HG02885 (cell line): ENCODE data around the gene AMELY.
"Not testable (repeated sequence)": the region's sequence is repeated elsewhere in the genome, so short reads cannot be mapped to it uniquely, and the experiment has no call there.

Experiments used
- ATAC-seq: cut with Tn5 transposase; IDR thresholded peaks from one replicate; pipeline ENCODE4 v1.9.1; 2021; ENCODE audit warnings: mild to moderate bottlenecking; ENCODE audit not compliant: unreplicated experiment, poor library complexity

AMELY gene, protein sequence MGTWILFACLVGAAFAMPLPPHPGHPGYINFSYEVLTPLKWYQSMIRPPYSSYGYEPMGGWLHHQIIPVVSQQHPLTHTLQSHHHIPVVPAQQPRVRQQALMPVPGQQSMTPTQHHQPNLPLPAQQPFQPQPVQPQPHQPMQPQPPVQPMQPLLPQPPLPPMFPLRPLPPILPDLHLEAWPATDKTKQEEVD

DNA sequence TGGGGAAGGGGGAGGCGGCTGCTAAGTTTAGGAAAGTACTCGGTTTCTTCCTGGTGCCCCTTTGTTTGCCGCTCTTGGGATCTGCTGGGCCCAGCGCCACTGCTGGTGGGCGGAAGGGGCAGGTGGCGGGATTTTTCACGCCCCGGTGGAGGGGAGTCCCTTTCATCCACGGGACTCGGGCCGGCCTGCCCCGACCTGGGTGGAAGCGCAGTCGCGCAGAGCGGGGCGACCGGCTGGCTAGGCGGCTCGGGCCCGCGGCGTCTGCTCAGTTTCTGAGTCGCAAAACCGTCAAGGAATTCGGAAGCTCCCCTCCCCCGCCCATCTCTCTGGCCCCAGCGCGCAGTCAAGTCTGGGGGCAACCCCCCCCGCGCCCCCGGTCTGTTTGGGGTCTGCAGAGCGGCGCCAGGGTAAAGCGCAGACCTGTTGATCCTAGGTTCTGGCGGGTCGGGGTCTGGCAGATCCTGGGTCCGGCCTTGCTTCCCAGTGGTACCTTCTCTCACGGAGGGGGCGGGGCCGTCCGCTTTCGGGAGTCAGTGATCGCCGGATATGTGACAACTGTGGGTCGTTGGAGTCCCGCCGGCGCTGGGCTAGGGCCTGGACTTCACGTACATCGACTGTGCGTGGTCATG, at the start of gene AMELY:
AMELY (minus strand) TSS at position 500 of the 629 bp plus-strand sequence. CDS start 39,144 bp downstream, outside the sequence.
- no peak for ATAC-seq

DNA sequence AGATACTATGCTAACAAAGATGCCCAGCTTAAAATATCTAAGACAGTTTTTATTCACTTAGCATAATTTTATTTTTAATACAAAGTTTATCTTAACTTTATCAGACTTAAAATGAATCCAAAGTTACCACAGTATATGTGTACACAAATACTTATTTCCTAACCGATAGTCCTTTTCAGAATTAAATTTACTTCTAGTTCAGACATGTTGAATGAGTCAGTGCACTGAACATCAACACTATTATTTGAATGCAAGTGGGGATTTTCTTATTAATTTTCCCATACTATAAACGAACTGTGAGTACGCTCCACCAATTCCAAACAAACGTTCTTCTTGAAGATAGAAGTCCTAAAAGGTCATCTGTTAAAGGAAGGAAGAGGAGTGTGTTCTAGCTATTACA, 38.4 kb upstream of the AMELY start:
- no peak for ATAC-seq

DNA sequence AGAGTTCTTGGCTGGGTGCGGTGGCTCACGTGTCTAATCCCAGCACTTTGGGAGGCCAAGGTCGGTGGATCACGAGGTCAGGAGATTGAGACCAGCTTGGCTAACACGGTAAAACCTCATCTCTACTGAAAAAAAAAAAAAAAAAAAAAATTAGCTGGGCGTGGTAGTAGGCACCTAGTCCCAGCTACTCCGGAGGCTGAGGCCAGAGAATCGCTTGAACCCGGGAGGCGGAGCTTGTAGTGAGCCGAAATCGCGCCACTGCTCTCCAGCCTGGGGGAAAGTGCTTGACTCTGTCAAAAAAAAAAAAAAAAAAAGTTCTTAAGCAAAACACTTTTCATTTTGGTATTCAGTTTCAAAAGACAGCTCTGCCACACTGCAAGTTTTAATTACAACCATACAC, 36.8 kb upstream of the AMELY start:
- no peak for ATAC-seq

DNA sequence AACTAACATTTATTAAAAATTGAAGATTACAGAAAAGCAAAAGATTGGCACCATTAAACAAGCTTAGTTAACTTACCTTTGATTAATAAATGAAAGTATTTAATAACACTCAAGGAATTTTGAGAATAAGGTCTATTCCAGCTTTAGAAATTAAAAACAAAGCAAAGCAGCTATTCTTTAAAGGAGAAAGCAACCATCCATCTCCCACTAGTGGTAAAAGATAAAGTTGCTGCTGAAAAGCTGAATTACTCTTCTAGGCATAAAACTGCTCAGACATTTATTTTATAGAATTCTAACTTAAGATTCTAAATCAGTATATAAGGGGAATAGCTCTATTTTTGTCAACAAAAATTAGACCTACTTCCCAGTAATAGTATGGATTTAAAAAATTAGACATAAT, 36.1 kb upstream of the AMELY start:
- no peak for ATAC-seq

DNA sequence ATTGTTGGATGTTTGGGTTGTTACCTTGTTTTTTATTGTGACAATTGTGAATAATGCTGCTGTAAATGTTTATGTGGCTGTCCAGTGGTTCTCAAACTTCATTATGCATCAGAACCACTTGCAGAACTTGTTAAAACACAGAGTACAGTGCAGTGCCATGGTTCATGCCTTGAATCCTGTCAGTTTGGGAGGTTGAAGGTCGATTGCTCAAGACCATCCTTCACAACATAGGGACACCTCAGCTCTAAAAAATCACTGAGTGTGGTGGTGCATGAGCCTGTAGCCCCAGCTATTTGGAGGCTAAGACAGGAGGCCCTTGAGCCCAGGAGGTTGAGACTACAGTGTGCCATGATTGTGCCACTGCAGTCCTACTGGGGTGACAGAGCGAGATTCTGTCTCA, 23.9 kb upstream of the AMELY start:
- ATAC-seq = no peak

DNA sequence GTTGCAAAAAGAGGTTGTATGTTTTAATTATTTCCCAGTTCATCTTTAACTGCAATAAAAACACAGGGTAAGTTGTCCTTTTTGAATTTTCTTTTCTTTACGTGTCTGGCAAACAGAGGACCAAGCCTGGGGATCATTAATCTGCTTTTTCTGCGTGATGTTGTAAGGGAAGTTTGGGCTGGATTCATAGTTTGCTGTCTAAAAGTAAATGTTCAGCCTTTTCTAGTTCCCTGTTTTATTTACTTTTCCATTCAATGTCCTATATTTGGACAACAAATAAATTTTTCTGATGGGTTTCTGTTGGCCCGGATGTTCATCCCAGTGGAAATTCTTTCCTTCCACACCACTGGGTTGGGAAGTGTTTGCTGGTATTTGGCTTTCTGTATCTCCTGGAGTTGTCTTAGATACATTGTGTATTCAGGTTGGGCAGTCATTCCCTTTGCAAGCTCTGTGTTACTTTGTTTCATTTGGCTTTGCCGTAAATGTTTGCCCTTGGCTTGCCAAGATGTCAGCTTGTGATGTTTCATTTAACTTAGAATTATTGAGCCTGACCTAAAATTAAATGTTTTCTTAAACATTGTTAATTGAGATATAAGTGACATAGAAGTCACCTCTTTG, 20.3 kb upstream of the AMELY start:
- no peak for ATAC-seq

DNA sequence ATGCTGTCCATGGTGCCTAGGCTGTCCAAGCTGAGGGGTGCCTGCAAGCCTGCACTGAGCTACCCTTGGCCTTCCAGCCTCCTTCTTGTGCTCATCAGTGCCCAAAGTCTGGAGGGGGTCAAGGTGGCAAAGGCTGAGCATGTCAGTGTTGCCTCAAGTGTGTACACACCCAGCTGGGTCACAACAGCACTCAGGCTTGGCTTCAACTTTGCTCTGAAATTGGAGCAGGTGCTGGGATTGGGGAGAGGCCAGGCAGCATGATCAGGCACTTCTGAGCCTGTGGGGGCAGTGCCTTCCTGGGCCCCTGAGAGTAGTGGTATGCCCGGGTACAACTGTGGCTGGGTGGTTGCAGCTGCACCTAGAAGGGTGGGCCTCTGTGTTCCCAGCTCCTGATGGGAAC, 17.7 kb upstream of the AMELY start:
- ATAC-seq = no peak

DNA sequence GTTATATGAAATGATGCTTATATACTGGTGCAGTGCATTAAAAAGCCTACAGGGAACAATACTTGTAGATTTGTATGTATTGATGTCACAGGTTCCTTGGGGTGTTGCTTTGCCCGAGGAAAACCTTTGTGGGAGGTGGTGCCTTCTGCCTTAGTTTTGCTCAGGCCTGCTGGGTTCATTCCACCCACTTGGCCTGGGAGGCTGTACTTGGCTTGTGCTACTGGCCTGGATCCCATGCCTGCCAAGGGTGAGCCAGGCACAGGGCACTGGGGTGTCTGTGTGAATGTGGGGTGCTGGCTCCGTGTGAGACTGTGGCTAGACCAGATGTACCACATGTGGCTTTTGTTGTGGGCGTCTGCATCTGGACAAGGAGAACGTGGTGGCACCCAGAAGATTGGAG, 16.7 kb upstream of the AMELY start:
- ATAC-seq = no peak

DNA sequence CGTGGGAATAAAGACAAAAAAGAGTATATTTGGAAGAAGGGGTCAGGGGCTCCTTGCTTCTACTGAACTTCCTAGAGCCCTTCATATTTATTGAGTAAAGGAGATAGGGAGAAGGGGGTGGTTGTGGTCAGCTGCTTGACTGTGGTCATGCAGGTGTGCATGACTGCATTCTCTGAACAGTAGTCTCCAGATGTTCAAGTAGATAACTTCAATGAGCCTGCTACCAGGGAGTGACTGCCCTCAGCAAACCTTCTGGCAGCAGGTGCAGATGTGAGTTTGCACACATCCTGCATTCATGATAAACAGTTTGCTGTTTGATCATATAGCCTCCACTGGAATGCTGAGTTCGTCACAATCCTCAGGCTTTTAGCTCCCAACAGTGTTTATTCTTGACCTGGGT, 9.5 kb upstream of the AMELY start:
- ATAC-seq = no peak

DNA sequence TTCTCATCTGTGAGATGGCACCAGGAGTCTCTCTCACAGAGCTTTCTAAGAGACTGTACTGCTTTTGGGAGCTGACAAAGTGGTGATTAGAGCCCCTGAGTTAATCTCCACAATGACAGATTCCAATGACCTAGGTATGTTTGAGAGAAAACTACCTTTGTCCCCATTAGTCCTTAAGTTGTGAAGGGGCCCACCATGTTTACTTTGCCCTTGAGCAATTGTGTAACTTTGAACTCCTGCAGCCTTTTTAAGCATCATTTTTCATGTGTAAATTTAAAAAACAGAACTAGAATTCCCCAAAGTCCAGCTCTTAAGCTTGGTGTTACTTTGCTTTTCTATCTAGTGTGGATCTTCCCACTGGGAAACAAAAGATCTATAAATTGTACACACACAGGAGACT, 1.8 kb upstream of the AMELY start:
- no peak for ATAC-seq

DNA sequence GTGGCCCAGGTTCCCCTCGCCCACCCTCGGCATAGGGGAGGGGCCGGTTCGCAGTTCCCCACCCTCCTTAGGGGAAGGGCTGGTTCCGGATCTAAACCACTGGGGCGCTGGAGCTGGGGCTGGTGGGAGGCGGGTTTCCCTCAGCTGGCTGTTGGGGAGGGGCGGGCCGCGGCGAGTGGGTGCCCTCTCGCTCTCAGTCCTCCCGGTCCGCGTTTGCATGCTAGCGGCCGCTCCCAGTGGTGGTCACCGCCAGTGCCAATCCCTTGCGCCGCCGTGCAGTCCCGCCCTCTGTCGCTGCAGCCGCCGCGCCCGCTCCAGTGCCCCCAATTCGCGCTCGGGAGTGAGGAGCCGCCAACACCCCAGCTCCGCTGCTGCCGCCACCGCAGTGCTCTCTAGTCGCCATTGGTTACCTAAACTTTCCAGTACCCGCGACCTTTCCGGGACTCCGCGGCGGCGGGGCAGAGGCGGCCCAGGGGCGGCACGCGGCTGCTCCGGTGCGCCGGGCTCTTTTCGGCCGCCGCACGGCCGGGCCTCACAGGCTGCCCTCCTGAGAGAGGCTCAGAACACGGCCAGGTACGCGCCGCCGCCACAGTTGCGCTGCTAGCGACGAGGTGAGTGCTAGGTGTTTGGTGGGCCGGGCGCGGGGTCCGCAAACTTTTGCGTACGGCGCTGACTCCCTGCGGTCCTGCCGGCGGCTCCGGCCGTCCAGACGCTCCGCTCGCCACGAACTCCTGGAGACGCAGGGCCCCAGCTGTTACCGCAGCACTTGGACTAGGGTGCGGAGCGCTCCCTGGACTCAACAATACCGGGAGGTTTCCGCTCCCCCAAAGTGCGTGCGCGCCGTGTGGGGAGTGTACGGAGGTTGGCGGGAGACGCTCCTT, 940 bp downstream of the AMELY start, which contains the start of gene TBL1Y:
TBL1Y (plus strand) TSS at position 326 of the 881 bp plus-strand sequence. CDS start 114,388 bp downstream, outside the sequence.
- no peak for ATAC-seq

DNA sequence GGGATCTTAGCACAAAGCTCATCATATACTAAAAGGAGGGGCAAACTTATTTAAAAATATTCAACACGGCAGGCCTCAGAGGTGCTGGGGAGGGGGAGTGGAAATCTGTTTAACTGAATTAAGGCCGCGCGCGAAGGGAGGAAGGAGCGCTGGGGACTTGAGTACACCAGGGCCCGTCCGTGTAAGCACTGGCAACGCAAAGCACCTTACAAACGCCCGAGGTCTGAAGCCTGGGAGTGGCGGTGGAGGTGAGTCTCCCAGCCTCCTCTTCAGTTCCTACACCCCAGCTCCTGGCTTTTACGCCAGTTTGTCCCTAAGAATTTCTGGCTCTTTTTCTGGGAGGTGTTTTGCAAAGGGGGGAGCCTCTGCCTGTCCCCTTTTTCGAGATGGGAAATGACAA, 1.7 kb downstream of the AMELY start:
- no peak for ATAC-seq

DNA sequence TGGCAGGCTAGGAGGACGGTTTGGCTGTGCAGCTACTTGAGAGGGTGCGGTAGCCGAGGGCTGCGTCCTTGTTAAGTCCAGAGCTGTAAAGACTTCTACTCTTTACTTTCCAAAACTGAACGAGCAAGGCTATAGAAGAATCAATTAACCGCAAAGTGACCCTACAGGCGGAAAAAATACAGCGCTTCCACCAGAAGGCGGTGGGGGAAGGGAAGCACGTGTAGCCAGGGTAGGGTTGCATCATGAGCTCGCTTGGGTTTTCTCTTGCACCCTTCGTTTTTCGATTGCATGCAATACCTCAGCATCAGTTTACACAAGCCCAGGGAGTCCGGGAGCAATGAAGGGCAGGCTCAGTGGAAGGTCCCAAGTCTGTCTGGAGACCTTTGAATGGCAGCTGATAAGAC, 2.4 kb downstream of the AMELY start:
- ATAC-seq = no peak

DNA sequence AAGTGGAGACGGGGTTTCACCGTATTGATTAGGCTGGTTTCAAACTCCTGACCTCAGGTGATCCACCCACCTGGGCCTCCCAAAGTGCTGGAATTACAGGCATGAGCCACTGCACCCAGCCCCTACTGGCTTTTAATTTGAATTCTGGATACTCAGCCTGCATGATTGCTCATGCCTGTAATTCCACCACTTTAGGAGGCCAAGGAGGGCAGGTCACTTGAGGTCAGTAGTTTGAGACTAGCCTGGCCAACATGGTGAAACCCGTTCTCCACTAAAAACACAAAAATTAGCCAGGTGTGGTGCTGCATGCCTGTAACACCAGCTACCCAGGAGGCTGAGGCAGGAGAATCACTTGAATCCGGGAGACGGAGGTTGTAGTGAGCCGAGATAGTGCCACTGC, 3.5 kb downstream of the AMELY start:
- ATAC-seq = not testable (repeated sequence)

DNA sequence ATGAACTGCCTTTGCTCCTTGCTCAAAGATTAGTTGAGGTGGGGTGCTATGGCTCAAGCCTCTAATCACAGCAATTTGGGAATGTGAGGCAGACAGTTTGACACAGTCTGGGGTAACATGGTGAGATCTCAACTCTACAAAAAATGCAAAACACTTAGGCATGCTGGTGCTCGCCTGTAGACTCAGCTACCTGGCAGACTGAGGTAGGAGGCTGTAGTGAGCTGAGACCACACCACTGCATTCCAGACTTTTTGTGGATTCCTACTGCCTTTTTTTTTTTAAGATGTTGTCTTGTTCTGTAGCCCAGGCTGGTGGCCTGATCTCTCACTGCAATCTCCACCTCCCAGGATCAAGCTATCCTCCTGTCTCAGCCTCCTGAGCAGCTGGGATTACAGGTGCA, 4.0 kb downstream of the AMELY start:
- ATAC-seq = no peak

DNA sequence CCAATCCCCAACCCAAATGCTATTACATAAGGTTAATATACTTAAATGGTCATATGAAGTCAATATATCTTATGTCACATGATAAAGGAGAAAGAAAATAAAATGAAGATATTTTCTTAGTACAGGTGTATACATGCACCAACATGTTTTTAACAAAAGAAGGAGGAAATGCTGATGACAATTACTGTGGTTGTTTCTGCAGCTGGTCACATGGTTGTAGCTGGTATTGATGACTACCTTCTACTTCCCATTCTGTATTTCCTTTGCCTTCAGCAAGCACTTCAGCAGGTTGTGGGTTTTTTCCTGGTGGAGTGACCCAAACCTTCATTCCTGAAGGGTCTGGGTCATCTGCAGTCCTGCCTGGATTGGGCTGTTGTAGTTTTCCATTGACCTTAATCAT, 9.4 kb downstream of the AMELY start:
- not testable (repeated sequence) for ATAC-seq

DNA sequence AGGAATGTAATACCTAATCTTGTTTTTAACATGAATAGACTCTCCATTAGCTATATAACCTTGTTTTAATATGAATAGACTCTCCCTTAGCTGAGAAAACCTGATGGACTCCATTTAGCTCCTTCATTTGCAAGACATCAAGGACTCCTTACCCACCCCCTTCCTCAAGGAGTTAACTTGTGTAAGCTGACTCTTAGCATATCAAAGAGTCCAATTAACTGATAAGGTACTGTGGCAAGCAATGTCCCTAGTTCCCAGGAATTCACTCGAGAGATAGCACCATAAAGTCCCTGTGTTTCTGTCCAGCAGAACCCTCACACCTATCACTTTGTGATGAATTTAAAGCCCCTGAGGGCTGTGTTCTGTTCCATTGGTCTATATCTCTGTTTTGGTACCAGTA, 16.3 kb downstream of the AMELY start:
- ATAC-seq = no peak

DNA sequence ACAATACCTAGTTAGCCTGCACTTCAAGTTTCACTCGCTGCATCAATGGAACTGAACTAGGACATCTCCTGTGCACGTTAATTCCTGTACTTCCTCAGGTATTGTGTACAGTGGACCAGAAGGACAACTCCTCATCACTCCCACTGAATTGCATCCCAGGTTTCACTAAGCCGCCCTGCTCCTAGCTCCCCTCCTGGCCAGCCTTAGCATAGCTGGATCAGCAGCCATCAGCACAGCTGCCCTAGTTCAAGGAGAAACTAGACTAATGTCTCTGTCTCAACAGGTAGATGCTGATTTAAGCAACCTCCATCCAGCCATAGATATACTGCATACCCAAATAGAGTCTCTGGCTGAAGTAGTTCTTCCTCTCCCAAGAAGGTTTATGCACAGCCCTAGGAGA, 17.1 kb downstream of the AMELY start:
- no peak for ATAC-seq

DNA sequence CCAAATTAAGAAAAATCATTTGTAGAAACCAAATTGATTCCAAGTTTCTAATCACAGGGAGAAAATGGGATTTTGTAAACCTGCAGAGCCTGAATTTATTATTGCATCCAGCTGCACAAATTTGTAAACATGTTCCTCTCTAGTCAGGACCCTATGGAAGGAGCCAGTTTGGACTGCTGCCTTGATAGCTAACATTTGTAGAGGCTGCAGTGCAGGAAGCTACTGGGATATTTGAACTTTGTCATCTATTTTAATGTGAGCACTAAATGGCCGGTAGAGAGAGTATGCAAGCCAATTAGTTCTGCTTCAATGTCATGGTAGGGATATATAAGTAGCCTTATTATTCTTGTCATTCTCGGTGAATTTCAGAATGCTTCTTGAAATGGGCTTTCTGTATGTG, 62.2 kb downstream of the AMELY start:
- no peak for ATAC-seq

DNA sequence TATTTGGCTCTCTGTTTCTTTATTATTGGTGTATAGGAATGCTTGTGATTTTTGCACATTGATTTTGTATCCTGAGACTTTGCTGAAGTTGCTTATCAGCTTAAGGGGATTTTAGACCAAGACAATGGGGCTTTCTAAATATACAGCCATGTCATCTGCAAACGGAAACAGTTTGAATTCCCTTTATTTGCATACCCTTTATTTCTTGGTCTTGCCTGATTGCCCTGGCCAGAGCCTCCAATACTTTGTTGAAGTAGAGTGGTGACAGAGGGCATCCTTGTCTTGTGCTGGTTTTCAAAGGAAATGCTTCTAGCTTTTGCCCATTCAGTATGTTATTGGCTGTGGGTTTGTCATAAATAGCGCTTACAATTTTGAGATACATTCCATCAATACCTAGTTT, 68.9 kb downstream of the AMELY start:
- not testable (repeated sequence) for ATAC-seq
